Vagina (tissue), 2 donors: ENCODE results near the gene GAREM1.

Source experiments
- POLR2A ChIP-seq, 2 donors: fragments of 450-650 bp; IDR thresholded peaks; one replicate each; pipeline ENCODE4 v1.6.1; 2017; ENCODE audit warnings: antibody characterized with exemption in 2 of 2, mild to moderate bottlenecking in 2 of 2, moderate library complexity in 2 of 2
- POLR2AphosphoS5 ChIP-seq, 2 donors: sonication (generic); formaldehyde crosslinking; IDR thresholded peaks; one replicate each; pipeline ENCODE4 v1.9.0; 2017; ENCODE audit warnings: antibody characterized with exemption in 2 of 2, mild to moderate bottlenecking in 2 of 2, low read depth in 1 of 2; ENCODE audit not compliant: insufficient read depth in 1 of 2
- TF ChIP-seq, protein P1 (sequence below), 3 experiments: fragments of 450-650 bp in 2 of 3; fragments of 200-600 bp in 1 of 3; sonication (generic) in 1 of 3; IDR thresholded peaks; one replicate each; pipeline ENCODE4 v1.5.1; 2017 to 2019; ENCODE audit warnings: antibody characterized with exemption in 3 of 3, mild to moderate bottlenecking in 2 of 3, moderate library complexity in 2 of 3

DNA sequence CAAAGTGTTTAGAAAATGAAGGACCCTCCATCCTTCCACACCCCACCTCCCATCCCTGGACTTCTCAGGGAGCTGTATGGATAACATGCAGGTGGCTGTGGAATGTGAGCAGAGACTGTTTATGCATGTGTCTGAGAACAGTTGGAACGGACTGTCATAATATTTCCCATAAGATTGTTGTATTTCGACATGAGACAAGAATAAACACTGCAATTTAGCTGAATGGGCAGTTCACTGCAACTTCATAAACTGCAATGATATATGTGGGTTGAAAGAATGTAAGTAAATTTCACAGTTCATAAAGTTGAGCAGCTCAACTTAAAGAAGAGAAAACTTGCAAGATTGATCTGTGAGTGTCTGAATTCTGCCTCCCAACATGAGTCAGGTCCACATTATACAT lies 206.3 kb downstream of the GAREM1 start:
- TF ChIP-seq, protein P1, sequence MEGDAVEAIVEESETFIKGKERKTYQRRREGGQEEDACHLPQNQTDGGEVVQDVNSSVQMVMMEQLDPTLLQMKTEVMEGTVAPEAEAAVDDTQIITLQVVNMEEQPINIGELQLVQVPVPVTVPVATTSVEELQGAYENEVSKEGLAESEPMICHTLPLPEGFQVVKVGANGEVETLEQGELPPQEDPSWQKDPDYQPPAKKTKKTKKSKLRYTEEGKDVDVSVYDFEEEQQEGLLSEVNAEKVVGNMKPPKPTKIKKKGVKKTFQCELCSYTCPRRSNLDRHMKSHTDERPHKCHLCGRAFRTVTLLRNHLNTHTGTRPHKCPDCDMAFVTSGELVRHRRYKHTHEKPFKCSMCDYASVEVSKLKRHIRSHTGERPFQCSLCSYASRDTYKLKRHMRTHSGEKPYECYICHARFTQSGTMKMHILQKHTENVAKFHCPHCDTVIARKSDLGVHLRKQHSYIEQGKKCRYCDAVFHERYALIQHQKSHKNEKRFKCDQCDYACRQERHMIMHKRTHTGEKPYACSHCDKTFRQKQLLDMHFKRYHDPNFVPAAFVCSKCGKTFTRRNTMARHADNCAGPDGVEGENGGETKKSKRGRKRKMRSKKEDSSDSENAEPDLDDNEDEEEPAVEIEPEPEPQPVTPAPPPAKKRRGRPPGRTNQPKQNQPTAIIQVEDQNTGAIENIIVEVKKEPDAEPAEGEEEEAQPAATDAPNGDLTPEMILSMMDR (IDR thresholded peaks at IDR 0.05) = no peak
- TF ChIP-seq POLR2A (IDR thresholded peaks at IDR 0.05) (no peak), POLR2AphosphoS5 (IDR thresholded peaks at IDR 0.05; ENCODE audit: insufficient read depth in 1 of 2, low read depth in 1 of 2) (no peak)
